ENCODE results near the gene RHOA.
A peak's percentile ranks its signal among the peaks of the same experiment; 100 is the strongest.

Gene RHOA

GRCh38 chr3:49411968-49412631 is at the start of gene RHOA, which contains the start of gene TCTA:
Gene RHOA (minus strand): TSS chr3:49411976. CDS start chr3:49375589, 36,387 bp downstream.
Gene TCTA (plus strand): TSS chr3:49412423. CDS start chr3:49412427, 4 bp downstream.
- peak; percentile 99 for DNase-seq

- no peak for DNase-seq
Measured at GRCh38 chr3:49460956-49461355, 49.2 kb upstream of the RHOA start.

- no peak for DNase-seq
Measured at GRCh38 chr3:49460188-49460890, 48.6 kb upstream of the RHOA start.

- DNase-seq = no peak
Measured at GRCh38 chr3:49456466-49456865, 44.7 kb upstream of the RHOA start.

- DNase-seq = no peak
Measured at GRCh38 chr3:49454898-49455681, 43.3 kb upstream of the RHOA start.

- DNase-seq = no peak
Measured at GRCh38 chr3:49454458-49454857, 42.7 kb upstream of the RHOA start.

GRCh38 chr3:49453621-49454020 is 41.8 kb upstream of the RHOA start:
- no peak for DNase-seq

GRCh38 chr3:49445391-49445790 is 33.6 kb upstream of the RHOA start:
- no peak for DNase-seq

GRCh38 chr3:49434731-49435130 is 23.0 kb upstream of the RHOA start:
- DNase-seq = no peak

GRCh38 chr3:49428752-49429080 is 16.9 kb upstream of the RHOA start:
- no peak for DNase-seq

- no peak for DNase-seq
Measured at GRCh38 chr3:49427586-49427985, 15.8 kb upstream of the RHOA start.

- DNase-seq = no peak
Measured at GRCh38 chr3:49424816-49425215, 13.0 kb upstream of the RHOA start.

GRCh38 chr3:49422379-49423248 is 10.8 kb upstream of the RHOA start, which contains the start of gene AMT:
Gene AMT (minus strand): TSS chr3:49422473. CDS start chr3:49422450, 23 bp downstream.
- no peak for DNase-seq

GRCh38 chr3:49421890-49422378 is 10.2 kb upstream of the RHOA start:
- DNase-seq = no peak

- DNase-seq = no peak
Measured at GRCh38 chr3:49417516-49418120, 5.8 kb upstream of the RHOA start.

- no peak for DNase-seq
Measured at GRCh38 chr3:49416867-49417266, 5.1 kb upstream of the RHOA start.

GRCh38 chr3:49415931-49416601 is 4.3 kb upstream of the RHOA start:
- no peak for DNase-seq

- DNase-seq = no peak
Measured at GRCh38 chr3:49414753-49415152, 3.0 kb upstream of the RHOA start.

GRCh38 chr3:49413338-49413734 is 1.6 kb upstream of the RHOA start:
- DNase-seq = no peak

GRCh38 chr3:49412632-49413337 is 1.0 kb upstream of the RHOA start:
- no peak for DNase-seq

GRCh38 chr3:49411535-49411967 is 225 bp downstream of the RHOA start:
- DNase-seq = no peak

All from T1000 (cell line).